Calu3 (cell line): ENCODE data around the gene FAM219A. TPM values are rescaled to one million over a fixed set of nuclear protein-coding genes. Genes with fewer than 3 reads are reported as not detected.

Experiments
- BruUV-seq: library from RNA; stranded (reverse); fragments of 400-500 nt; replicated peaks from 2 replicates; lab custom pipeline; 2021; lab: Mats Ljungman, UMichigan
- CTCF ChIA-PET: fragments of 300-600 bp; sonication (Branson Sonifier 250); formaldehyde crosslinking; loops from one replicate; lab custom pipeline; 2022; ENCODE audit warnings: antibody characterized with exemption; lab: Charles Lee
- DNase-seq: peaks from one replicate; pipeline ENCODE4 v3.0.0; 2022
- H3K27ac Mint-ChIP-seq: one replicate; pipeline ENCODE4 v1.8.0; 2022; ENCODE audit warnings: mixed read lengths; ENCODE audit not compliant: unreplicated experiment
- H3K27me3 Mint-ChIP-seq: one replicate; pipeline ENCODE4 v1.8.0; 2022; ENCODE audit warnings: mixed read lengths; ENCODE audit not compliant: unreplicated experiment
- H3K36me3 Mint-ChIP-seq: one replicate; pipeline ENCODE4 v1.8.0; 2022; ENCODE audit warnings: mild to moderate bottlenecking, moderate library complexity, mixed read lengths; ENCODE audit not compliant: insufficient read depth, unreplicated experiment
- H3K4me1 Mint-ChIP-seq: one replicate; pipeline ENCODE4 v1.8.0; 2022; ENCODE audit warnings: mild to moderate bottlenecking, low read depth, mixed read lengths; ENCODE audit not compliant: unreplicated experiment
- H3K4me3 Mint-ChIP-seq: one replicate; pipeline ENCODE4 v1.8.0; 2022; ENCODE audit warnings: mild to moderate bottlenecking, low read depth, moderate library complexity, mixed read lengths; ENCODE audit not compliant: unreplicated experiment
- H3K9me3 Mint-ChIP-seq: one replicate; pipeline ENCODE4 v1.8.0; 2022; ENCODE audit warnings: low read depth, mixed read lengths; ENCODE audit not compliant: unreplicated experiment
- intact Hi-C: fragments of 100-400 bp; cut with micrococcal nuclease; formaldehyde crosslinking; loops from one replicate; pipeline ENCODE4 v1.10.0; 2022; ENCODE audit not compliant: unreplicated experiment
- total RNA-seq: library from RNA; stranded (reverse); gene quantifications from 2 replicates; pipeline ENCODE4 v1.2.3, GENCODE V29; 2022
- TF ChIP-seq, protein P1 (sequence below): fragments of 200-600 bp; IDR thresholded peaks from one replicate; pipeline ENCODE4 v1.8.0; 2022; ENCODE audit warnings: antibody characterized with exemption; ENCODE audit not compliant: unreplicated experiment

The FAM219A gene
- total RNA-seq, 1 experiment from 2014 or later = 13.1 TPM

DNA sequence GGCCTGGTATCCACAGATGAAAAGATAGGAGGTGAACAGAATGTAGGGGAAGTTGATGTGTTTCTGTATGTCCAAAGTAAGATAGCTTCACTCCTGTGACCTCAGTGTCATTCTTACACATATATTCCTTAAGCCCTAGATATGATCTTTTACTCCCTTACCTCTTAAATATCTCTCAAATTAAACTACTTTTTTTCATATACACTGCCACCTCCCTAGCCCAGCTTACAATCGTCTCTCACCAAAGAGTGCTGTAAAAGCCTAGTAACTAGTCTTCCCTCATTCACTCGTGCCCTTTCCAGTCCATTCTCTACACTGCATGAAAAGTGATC, 5.5 kb upstream of the FAM219A start:
- H3K27ac Mint-ChIP-seq = no peak overlapping the region
- TF ChIP-seq, protein P1, sequence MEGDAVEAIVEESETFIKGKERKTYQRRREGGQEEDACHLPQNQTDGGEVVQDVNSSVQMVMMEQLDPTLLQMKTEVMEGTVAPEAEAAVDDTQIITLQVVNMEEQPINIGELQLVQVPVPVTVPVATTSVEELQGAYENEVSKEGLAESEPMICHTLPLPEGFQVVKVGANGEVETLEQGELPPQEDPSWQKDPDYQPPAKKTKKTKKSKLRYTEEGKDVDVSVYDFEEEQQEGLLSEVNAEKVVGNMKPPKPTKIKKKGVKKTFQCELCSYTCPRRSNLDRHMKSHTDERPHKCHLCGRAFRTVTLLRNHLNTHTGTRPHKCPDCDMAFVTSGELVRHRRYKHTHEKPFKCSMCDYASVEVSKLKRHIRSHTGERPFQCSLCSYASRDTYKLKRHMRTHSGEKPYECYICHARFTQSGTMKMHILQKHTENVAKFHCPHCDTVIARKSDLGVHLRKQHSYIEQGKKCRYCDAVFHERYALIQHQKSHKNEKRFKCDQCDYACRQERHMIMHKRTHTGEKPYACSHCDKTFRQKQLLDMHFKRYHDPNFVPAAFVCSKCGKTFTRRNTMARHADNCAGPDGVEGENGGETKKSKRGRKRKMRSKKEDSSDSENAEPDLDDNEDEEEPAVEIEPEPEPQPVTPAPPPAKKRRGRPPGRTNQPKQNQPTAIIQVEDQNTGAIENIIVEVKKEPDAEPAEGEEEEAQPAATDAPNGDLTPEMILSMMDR = no peak
- H3K4me1 Mint-ChIP-seq = no peaks in the 10 kb centered on the region

DNA sequence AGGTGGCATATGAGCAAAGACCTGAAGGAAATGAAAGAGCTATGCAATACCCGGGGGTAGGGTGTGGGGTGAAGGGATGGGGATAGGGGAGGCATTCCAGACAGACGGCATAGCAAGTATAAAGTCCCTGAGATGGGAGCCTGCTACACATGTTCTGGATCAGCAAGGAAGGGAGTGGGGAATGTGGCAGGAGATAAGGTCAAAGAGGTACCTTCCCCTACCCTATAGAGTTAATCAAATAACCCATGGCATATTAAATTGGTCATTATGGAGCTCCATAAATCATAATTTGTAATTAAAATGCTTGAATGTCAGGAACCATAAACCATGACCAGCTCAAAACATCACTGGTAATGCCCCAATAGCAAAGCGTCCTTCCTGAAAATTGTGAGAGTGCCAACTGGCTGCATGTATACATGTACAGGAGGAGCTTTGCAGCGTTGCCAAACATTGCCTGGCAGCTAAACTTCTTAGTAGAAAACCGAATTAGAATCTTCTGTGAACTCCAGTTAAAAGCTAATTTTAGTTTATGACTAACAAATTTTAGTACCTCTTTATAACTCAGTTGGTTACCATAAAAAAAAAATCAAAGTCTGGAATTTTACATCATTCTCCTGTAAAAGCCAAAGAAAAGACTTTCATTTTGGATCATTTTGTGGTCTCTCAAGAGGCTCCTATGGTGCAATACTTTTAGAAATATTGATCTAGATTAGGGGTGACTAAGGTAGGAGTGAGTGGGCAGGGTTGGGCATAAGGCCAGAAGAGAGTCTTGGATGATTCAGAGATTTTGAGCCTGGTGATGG, 4.9 kb upstream of the FAM219A start:
- Mint-ChIP-seq H3K27ac (no peak overlapping the region), H3K4me1 (no peaks in the 10 kb centered on the region), H3K27me3 (peaks cover 37% of the 10 kb centered on the region), H3K9me3 (no peaks in the 10 kb centered on the region), H3K36me3 (peaks cover 13% of the 10 kb centered on the region), H3K4me3 (no peak overlapping the region)
- CTCF ChIA-PET = interaction anchor here (0.8 kb wide), 1 partner anchor 40 kb away, joined by 3 read pairs; no protein-coding TSS in a partner anchor
- no TSS peak for BruUV-seq
- intact Hi-C loops = no loop called here
- peak; percentile 31 for DNase-seq
- TF ChIP-seq, protein P1 = no peak

More for the DNA sequence above, 5.5 kb upstream of the FAM219A start:
- DNase-seq = no peak
- Mint-ChIP-seq H3K4me3 (no peak overlapping the region), H3K9me3 (no peaks in the 10 kb centered on the region), H3K36me3 (peaks cover 7% of the 10 kb centered on the region), H3K27me3 (peaks cover 33% of the 10 kb centered on the region)
- CTCF ChIA-PET = no interaction called here
- BruUV-seq = no TSS peak
- intact Hi-C loops = no loop called here

DNA sequence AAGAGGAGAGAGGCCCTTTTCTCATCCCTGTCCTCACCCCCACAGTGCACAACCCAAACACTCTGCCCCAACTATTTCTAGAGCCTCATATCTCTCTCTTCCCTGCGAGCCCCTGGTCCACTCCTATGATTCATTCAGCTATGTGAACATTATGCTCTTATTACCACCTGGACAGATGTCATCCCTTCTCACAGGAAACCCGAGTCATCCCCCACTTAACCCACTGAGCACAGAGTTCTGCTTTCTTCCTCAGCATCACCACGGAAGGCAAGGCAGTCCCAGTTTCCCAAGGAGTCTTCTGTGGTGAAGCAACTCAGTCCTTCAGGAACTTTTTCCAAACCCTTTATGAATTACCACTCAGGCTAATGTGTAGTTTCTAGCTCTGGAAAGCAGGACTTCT, 1.6 kb upstream of the FAM219A start:
- no peaks in the 10 kb centered on the region for H3K9me3 Mint-ChIP-seq
- peaks cover 13% of the 10 kb centered on the region for H3K4me1 Mint-ChIP-seq
- TF ChIP-seq, protein P1 = no peak
- peaks cover 27% of the 10 kb centered on the region for H3K36me3 Mint-ChIP-seq
- H3K27me3 Mint-ChIP-seq = peaks cover 37% of the 10 kb centered on the region
- CTCF ChIA-PET = no interaction called here
- no peak for DNase-seq
- no peak overlapping the region for H3K27ac Mint-ChIP-seq
- peak overlapping the region; percentile 88 for H3K4me3 Mint-ChIP-seq
- intact Hi-C loops = no loop called here
- BruUV-seq = no TSS peak

DNA sequence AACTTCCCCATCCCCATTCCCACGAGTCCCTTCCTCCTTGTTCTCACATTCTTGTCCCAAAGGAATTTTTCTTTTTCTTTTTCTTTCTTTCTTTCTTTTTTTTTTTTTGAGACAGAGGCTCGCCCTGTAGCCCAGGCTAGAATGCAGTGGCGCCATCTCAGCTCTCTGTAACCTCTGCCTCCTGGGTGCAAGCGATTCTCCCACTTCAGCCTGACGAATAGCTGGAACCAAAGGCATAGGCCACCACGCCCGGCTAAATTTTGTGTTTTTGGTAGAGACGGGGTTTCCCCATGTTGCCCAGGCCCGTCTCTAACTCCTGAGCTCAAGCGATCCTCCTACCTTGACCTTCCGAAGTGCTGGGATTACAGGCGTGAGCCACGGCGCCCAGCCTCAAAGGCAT, 986 bp upstream of the FAM219A start:
- Mint-ChIP-seq H3K4me3 (peak overlapping the region; percentile 88), H3K9me3 (no peaks in the 10 kb centered on the region), H3K4me1 (peaks cover 13% of the 10 kb centered on the region), H3K36me3 (peaks cover 27% of the 10 kb centered on the region), H3K27ac (no peak overlapping the region), H3K27me3 (peaks cover 37% of the 10 kb centered on the region)
- no peak for DNase-seq
- no TSS peak for BruUV-seq
- CTCF ChIA-PET = no interaction called here
- intact Hi-C loops = no loop called here
- TF ChIP-seq, protein P1 = no peak
